B cell (primary cell): ENCODE data around the gene LSP1.

Source experiments
- EZH2 ChIP-seq: IDR thresholded peaks from 2 replicates; pipeline ENCODE4 v1.6.1; 2012; ENCODE audit warnings: borderline replicate concordance, low read depth, mild to moderate bottlenecking, moderate library complexity, low read length; ENCODE audit not compliant: insufficient read depth, poor library complexity, severe bottlenecking
- TF ChIP-seq, protein P1 (sequence below): fragments of 200-600 bp; IDR thresholded peaks from one replicate; pipeline ENCODE4 v1.8.0; 2022; ENCODE audit warnings: antibody characterized with exemption, mild to moderate bottlenecking

DNA sequence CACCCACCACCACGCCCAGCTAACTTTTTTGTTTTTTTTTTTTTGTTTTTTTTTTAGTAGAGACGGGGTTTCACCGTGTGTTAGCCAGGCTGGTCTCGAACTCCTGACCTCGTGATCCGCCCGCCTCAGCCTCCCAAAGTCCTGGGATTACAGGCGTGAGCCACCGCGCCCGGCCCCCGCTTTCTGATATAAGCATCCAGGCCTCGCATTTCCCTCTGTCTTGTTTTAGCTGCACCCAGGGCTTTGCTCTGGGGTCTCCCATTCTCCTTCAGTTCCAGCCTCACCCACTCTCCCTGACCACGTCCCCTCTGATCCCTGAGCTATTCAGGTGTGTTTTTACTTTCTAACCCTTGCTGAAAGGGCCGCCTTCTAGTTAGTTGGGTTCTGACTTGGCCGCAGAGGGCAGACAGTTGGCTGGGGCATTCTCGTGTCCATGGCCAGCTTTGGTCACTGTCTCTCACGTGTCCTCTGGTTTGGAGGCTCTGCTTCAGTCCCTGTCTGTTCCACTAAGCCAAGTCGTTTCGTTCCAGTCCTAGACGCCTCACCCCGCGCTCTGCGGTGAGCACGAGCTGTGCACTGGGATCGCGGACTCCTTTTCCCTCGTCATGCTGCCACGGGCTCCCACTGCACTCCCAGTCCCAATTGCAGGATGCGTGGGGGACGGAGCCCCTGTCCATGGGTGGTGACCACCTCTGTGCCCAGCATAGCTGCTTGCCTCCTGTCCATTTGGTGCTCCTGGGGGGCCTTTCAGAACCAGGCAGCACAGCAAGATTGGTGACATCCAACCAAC, 60.6 kb downstream of the LSP1 start:
- TF ChIP-seq, protein P1, sequence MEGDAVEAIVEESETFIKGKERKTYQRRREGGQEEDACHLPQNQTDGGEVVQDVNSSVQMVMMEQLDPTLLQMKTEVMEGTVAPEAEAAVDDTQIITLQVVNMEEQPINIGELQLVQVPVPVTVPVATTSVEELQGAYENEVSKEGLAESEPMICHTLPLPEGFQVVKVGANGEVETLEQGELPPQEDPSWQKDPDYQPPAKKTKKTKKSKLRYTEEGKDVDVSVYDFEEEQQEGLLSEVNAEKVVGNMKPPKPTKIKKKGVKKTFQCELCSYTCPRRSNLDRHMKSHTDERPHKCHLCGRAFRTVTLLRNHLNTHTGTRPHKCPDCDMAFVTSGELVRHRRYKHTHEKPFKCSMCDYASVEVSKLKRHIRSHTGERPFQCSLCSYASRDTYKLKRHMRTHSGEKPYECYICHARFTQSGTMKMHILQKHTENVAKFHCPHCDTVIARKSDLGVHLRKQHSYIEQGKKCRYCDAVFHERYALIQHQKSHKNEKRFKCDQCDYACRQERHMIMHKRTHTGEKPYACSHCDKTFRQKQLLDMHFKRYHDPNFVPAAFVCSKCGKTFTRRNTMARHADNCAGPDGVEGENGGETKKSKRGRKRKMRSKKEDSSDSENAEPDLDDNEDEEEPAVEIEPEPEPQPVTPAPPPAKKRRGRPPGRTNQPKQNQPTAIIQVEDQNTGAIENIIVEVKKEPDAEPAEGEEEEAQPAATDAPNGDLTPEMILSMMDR, result no peak
- no peak for TF ChIP-seq EZH2
